Osteoblast (primary cell): ENCODE results near the gene ATP6V0A1. TPM values are rescaled to one million over a fixed set of nuclear protein-coding genes. Genes with fewer than 3 reads are reported as not detected.

ENCODE experiments used
- DNase-seq: peaks from one replicate; pipeline ENCODE4 v3.0.0; 2011; ENCODE audit warnings: low spot score, mixed read lengths; ENCODE audit not compliant: insufficient read length; ENCODE audit errors: missing footprints
- H2AFZ ChIP-seq: 2 replicates; pipeline ENCODE4 v1.6.0; 2011; ENCODE audit warnings: mild to moderate bottlenecking, low read length
- H3K27ac ChIP-seq: 2 replicates; pipeline ENCODE4 v1.5.1; 2011; ENCODE audit warnings: mild to moderate bottlenecking, low read depth, low read length, moderate library complexity
- H3K27me3 ChIP-seq: 2 replicates; pipeline ENCODE4 v1.6.0; 2012; ENCODE audit warnings: mild to moderate bottlenecking, control low read depth, inconsistent platforms, low read length, moderate library complexity; ENCODE audit not compliant: insufficient read depth
- H3K36me3 ChIP-seq: 2 replicates; pipeline ENCODE4 v1.5.1; 2011; ENCODE audit warnings: mild to moderate bottlenecking, low read length, control low read depth, moderate library complexity; ENCODE audit not compliant: insufficient read depth
- H3K4me1 ChIP-seq: 2 replicates; pipeline ENCODE4 v1.5.1; 2011; ENCODE audit warnings: mild to moderate bottlenecking, low read length, control low read depth, moderate library complexity; ENCODE audit not compliant: insufficient read depth
- H3K4me2 ChIP-seq: 2 replicates; pipeline ENCODE4 v1.6.0; 2011; ENCODE audit warnings: mild to moderate bottlenecking, low read length; ENCODE audit not compliant: insufficient read depth
- H3K4me3 ChIP-seq: fragments of 200-600 bp; sonication (generic); 3 replicates; pipeline ENCODE4 v1.5.1; 2012; ENCODE audit warnings: mild to moderate bottlenecking, low read length, inconsistent platforms; ENCODE audit not compliant: insufficient read depth
- H3K79me2 ChIP-seq: 2 replicates; pipeline ENCODE4 v1.6.0; 2012; ENCODE audit warnings: mild to moderate bottlenecking, low read length, control low read depth, inconsistent platforms; ENCODE audit not compliant: insufficient read depth
- H3K9me3 ChIP-seq: 2 replicates; pipeline ENCODE4 v1.5.1; 2011; ENCODE audit warnings: low read depth, low read length, control low read depth
- H4K20me1 ChIP-seq: 2 replicates; pipeline ENCODE4 v1.6.0; 2012; ENCODE audit warnings: mild to moderate bottlenecking, low read length, control low read depth; ENCODE audit not compliant: insufficient read depth
- total RNA-seq: library from RNA; depleted of rRNA; stranded (reverse); fragments of >200 nt; gene quantifications from 2 replicates; pipeline ENCODE4 v1.2.3, GENCODE V29; 2012
- TF ChIP-seq, protein P1 (sequence below): IDR thresholded peaks from 2 replicates; pipeline ENCODE4 v1.5.1; 2011; ENCODE audit warnings: mild to moderate bottlenecking, low read depth, low read length, moderate library complexity; ENCODE audit errors: extremely low read depth

ATP6V0A1 gene
- total RNA-seq, 1 donor, result 52.5 TPM

- Histone ChIP-seq H2AFZ (no peak overlapping the region), H3K79me2 (no peaks in the 10 kb centered on the region), H3K36me3 (peaks cover 59% of the 10 kb centered on the region), H3K4me2 (no peak overlapping the region), H3K27ac (no peak overlapping the region), H3K9me3 (no peaks in the 10 kb centered on the region), H3K4me3 (no peak overlapping the region), H3K4me1 (peaks cover 6% of the 10 kb centered on the region), H3K27me3 (no peaks in the 10 kb centered on the region), H4K20me1 (no peaks in the 10 kb centered on the region)
- TF ChIP-seq, protein P1, sequence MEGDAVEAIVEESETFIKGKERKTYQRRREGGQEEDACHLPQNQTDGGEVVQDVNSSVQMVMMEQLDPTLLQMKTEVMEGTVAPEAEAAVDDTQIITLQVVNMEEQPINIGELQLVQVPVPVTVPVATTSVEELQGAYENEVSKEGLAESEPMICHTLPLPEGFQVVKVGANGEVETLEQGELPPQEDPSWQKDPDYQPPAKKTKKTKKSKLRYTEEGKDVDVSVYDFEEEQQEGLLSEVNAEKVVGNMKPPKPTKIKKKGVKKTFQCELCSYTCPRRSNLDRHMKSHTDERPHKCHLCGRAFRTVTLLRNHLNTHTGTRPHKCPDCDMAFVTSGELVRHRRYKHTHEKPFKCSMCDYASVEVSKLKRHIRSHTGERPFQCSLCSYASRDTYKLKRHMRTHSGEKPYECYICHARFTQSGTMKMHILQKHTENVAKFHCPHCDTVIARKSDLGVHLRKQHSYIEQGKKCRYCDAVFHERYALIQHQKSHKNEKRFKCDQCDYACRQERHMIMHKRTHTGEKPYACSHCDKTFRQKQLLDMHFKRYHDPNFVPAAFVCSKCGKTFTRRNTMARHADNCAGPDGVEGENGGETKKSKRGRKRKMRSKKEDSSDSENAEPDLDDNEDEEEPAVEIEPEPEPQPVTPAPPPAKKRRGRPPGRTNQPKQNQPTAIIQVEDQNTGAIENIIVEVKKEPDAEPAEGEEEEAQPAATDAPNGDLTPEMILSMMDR, result no peak
- peak; percentile 80 for DNase-seq
Measured at GRCh38 chr17:42485680-42486079, 27.0 kb downstream of the ATP6V0A1 start.

DNA sequence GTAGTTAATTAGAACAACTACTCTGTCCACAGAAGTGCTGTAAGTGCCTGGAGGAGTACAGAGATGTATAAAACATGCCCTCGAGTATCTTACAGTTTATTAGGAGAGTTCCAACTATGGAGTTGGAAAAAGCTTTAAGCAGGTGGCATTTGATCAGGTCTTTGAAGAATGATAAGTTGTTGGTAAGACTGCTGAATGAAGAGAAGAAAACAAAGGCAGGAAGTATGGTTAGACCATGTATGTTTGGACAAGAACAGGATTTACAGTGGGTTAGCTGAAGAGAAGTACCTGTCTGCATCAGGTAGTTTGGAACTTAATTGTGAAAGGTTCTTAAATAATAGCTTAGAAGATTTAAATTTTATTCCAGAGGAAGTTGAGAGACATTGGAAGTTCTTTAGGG, 29.4 kb downstream of the ATP6V0A1 start:
- TF ChIP-seq, protein P1, result no peak
- Histone ChIP-seq H3K4me3 (no peak overlapping the region), H3K27me3 (no peaks in the 10 kb centered on the region), H3K79me2 (no peaks in the 10 kb centered on the region), H3K36me3 (peaks cover 59% of the 10 kb centered on the region), H2AFZ (no peak overlapping the region), H3K27ac (no peak overlapping the region), H3K4me2 (no peak overlapping the region), H3K9me3 (no peaks in the 10 kb centered on the region), H3K4me1 (peaks cover 3% of the 10 kb centered on the region), H4K20me1 (no peaks in the 10 kb centered on the region)
- DNase-seq, result no peak

DNA sequence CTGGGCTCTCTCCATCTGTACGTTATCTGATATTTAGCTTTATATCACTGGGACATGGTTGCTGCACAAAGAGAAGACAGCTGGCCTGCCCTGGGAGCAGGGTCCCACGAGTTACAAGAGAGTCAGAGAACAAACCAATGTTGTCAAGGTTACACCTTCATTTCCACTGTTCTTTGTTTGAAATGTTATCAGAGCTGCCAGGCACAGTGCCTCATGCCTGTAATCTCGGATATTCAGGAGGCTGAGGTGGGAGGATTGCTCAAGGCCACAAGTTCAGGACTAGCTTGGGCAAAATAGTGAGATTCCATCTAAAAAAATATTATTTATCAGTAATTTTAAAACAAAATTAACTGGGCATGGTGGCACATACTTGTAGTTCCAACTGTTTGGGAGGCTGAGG, 34.6 kb downstream of the ATP6V0A1 start:
- Histone ChIP-seq H3K4me1 (peaks cover 7% of the 10 kb centered on the region), H2AFZ (no peak overlapping the region), H3K27me3 (no peaks in the 10 kb centered on the region), H3K4me3 (no peak overlapping the region), H3K36me3 (peaks cover 64% of the 10 kb centered on the region), H4K20me1 (no peaks in the 10 kb centered on the region), H3K79me2 (no peaks in the 10 kb centered on the region), H3K4me2 (no peak overlapping the region), H3K9me3 (no peaks in the 10 kb centered on the region), H3K27ac (no peak overlapping the region)
- DNase-seq, result no peak
- TF ChIP-seq, protein P1, result no peak

DNA sequence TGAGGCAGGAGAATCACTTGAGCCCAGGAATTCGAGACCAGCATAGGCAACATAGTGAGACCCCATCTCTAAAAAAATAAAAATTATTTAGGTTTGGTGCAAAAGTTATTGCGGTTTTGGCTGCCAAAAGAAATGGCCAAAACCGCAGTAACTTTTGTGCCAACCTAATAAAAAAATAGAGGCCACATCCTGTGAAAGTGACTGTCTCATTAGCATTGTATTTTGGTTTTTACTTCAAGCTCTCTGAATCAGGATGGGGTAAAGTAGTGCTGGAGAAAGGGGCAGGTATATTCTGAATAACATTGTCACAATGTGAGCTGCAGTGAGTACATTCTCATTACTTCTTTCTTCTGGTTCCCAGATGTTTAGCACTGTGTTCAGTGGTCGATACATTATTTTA, 36.0 kb downstream of the ATP6V0A1 start:
- no peaks in the 10 kb centered on the region for H3K79me2 ChIP-seq
- peaks cover 7% of the 10 kb centered on the region for H3K4me1 ChIP-seq
- H4K20me1 ChIP-seq, result no peaks in the 10 kb centered on the region
- H3K27me3 ChIP-seq, result no peaks in the 10 kb centered on the region
- H2AFZ ChIP-seq, result no peak overlapping the region
- H3K4me3 ChIP-seq, result no peak overlapping the region
- TF ChIP-seq, protein P1, result no peak
- H3K9me3 ChIP-seq, result no peaks in the 10 kb centered on the region
- no peak for DNase-seq
- no peak overlapping the region for H3K4me2 ChIP-seq
- H3K36me3 ChIP-seq, result peaks cover 65% of the 10 kb centered on the region
- H3K27ac ChIP-seq, result no peak overlapping the region
